T-helper 17 cell (primary cell): ENCODE measurements around the gene AFF3. TPM values are rescaled to one million over a fixed set of nuclear protein-coding genes. Genes with fewer than 3 reads are reported as not detected.

Experiments used
- ATAC-seq: fragments of 150-1000 bp; cut with Tn5 transposase; 2 replicates; pipeline ENCODE4 v1.10.0; 2021; ENCODE audit warnings: mild to moderate bottlenecking, moderate library complexity
- DNase-seq, 3 donors: peaks; one replicate each; pipeline versions ENCODE4 v3.0.0 to v3.0.0-alpha.2; 2020 to 2021
- H3K9me3 ChIP-seq: one replicate; pipeline ENCODE4 v1.7.0; 2013; ENCODE audit warnings: low read length, mild to moderate bottlenecking; ENCODE audit not compliant: control insufficient read depth, poor library complexity, severe bottlenecking
- H3K27ac Mint-ChIP-seq: one replicate; pipeline ENCODE4 v1.8.0; 2022; ENCODE audit warnings: mild to moderate bottlenecking, moderate library complexity, mixed read lengths
- H3K27me3 Mint-ChIP-seq: one replicate; pipeline ENCODE4 v1.8.0; 2022; ENCODE audit warnings: mixed read lengths
- H3K36me3 Mint-ChIP-seq: one replicate; pipeline ENCODE4 v1.8.0; 2022; ENCODE audit warnings: low read depth, mixed read lengths
- H3K4me1 Mint-ChIP-seq: one replicate; pipeline ENCODE4 v1.8.0; 2022; ENCODE audit warnings: mild to moderate bottlenecking, mixed read lengths
- H3K4me3 Mint-ChIP-seq: one replicate; pipeline ENCODE4 v1.8.0; 2022; ENCODE audit warnings: mild to moderate bottlenecking, moderate library complexity, mixed read lengths
- total RNA-seq, 4 donors: library from RNA in 2 of 4; stranded (reverse) in 2 of 4; gene quantifications; one replicate each; pipeline ENCODE4 v1.2.3 and lab custom pipeline; 2022 to 2026

Gene AFF3
- total RNA-seq, 2 donors from 2014 or later = 6.5 to 14.4 TPM

DNA sequence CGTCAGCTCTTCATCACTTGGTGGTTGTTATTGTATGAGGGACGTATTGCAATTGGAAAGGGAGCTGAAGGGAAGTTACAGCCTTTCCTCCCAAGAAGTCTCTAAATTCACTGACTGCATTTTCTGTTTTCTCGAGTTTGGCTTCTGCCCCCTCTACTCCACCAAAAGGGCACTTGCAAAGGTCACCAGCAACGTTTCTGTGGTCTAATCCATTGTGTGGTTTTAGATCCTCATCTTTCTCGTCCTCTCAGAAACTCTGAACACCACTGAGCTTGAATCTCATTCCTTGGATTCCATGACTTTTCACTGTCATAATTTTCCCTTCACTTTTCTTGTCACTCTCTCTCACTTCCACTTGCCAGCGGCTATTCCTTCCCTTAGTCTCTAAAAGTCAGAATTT is 308.0 kb downstream of the AFF3 start:
- no peaks in the 10 kb centered on the region for H3K4me1 Mint-ChIP-seq
- H3K27me3 Mint-ChIP-seq = no peaks in the 10 kb centered on the region
- no peak overlapping the region for H3K27ac Mint-ChIP-seq
- H3K9me3 ChIP-seq = no peaks in the 10 kb centered on the region
- DNase-seq (no peak), ATAC-seq (no peak)
- H3K4me3 Mint-ChIP-seq = no peak overlapping the region
- H3K36me3 Mint-ChIP-seq = no peaks in the 10 kb centered on the region

DNA sequence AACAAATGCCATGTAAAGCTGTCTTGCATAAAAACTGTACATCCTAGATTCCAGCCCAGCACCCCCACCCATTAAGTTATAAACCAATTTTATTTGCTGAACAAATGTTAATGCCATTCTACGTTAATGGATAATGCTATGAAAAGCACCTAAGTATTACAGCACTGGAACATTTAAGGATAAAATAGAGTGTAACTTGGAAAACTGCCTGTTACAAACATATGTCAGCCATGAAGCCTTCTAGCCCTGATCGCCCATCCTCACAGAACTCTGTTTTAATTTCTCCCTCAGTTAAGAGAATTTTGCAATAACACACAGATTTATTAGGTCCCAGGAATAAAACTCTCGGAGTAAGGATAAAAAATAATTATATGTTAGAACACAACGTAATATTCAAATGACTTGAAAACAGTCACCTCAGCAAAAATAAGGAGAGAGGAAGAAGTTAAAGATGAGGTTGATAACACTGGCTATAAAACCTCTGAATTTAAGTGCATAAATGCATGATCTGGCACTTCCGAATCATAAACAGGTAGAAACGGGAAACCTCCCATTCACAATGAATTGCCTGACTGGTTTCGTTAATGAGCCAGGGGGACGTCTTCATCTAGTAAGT is 308.7 kb downstream of the AFF3 start:
- Mint-ChIP-seq H3K36me3 (no peaks in the 10 kb centered on the region), H3K27ac (no peak overlapping the region), H3K4me1 (no peaks in the 10 kb centered on the region), H3K27me3 (no peaks in the 10 kb centered on the region), H3K4me3 (no peak overlapping the region)
- no peaks in the 10 kb centered on the region for H3K9me3 ChIP-seq
- ATAC-seq = no peak
- no peak for DNase-seq

DNA sequence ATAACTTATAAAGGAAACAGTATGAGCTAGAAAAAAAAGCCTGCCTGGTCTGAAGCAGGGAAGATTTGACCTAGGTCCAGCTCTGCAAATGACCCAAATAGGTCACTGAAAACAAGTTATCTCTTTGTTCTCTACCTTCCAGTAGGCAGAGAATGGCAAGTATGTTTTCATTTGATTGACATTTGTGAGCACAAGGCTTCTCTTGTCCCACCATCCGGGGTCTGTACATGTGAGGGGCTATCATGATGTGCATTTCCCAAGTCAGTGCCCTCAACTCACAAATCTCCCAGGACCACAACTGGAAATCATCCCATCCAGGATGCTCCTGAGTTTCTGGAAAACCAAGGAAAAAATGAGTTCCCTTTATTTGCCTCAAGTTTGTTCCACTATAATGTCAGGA is 309.5 kb downstream of the AFF3 start:
- DNase-seq = no peak
- no peaks in the 10 kb centered on the region for H3K4me1 Mint-ChIP-seq
- no peak overlapping the region for H3K4me3 Mint-ChIP-seq
- H3K27ac Mint-ChIP-seq = no peak overlapping the region
- ATAC-seq = no peak
- no peaks in the 10 kb centered on the region for H3K27me3 Mint-ChIP-seq
- H3K36me3 Mint-ChIP-seq = no peaks in the 10 kb centered on the region
- no peaks in the 10 kb centered on the region for H3K9me3 ChIP-seq

DNA sequence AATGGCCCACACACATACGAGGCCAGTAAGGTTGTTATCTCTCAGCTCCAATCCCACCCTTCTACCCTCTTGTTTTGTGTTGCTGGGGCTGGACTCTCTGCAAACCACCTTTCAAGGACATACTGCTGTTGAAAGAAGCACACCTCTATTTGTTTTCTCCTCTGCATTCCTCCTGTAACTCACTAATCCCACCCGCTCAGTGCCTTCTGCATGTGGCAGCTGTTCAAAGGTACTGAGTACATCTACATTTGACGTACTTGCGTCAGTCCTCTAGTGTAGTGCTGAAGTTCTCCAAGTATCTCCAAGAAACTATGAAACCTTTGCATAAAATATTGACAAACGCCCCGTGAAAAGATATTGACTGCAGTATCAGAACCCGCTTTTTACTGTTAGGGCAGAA is 310.6 kb downstream of the AFF3 start:
- Mint-ChIP-seq H3K27ac (no peak overlapping the region), H3K4me1 (peaks cover under 1% of the 10 kb centered on the region), H3K36me3 (no peaks in the 10 kb centered on the region), H3K27me3 (peaks cover 4% of the 10 kb centered on the region), H3K4me3 (no peak overlapping the region)
- ATAC-seq (no peak), DNase-seq (no peak)
- no peaks in the 10 kb centered on the region for H3K9me3 ChIP-seq

DNA sequence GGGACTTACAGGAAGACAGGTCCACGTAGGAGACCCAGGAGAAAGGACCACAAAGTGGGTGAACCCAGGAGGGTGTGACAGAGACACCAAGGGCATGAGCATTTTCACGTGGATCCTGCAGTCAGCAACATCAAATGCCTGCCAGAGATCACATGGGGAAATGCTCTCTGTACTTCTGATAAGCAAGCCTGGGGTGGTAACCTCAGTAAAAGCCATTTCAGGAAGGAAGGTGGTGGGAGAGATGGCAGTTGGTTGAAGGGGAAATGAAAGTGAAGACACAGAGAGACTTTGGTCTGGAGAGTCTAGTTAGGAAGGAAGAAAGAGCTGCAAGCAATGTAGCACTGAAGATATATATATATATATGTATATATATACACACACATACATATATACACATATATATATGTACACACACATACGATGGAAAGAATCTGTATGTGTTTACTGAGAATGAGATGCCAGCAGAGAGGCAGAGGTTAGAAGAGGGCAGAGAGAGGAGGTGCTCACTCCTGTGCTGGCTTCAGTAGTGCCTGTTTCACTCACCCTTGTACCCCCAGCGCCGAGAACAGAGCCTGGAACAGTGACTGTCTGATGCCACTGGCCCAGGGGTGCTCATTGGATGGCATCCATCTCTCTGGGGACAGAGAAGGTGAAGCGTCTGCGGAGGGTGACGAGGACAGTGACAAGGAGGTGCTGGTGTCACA is 314.9 kb downstream of the AFF3 start:
- peaks cover 6% of the 10 kb centered on the region for H3K4me1 Mint-ChIP-seq
- peaks cover 12% of the 10 kb centered on the region for H3K27me3 Mint-ChIP-seq
- DNase-seq = no peak
- no peaks in the 10 kb centered on the region for H3K9me3 ChIP-seq
- no peak overlapping the region for H3K27ac Mint-ChIP-seq
- no peaks in the 10 kb centered on the region for H3K36me3 Mint-ChIP-seq
- H3K4me3 Mint-ChIP-seq = no peak overlapping the region
- ATAC-seq = no peak

DNA sequence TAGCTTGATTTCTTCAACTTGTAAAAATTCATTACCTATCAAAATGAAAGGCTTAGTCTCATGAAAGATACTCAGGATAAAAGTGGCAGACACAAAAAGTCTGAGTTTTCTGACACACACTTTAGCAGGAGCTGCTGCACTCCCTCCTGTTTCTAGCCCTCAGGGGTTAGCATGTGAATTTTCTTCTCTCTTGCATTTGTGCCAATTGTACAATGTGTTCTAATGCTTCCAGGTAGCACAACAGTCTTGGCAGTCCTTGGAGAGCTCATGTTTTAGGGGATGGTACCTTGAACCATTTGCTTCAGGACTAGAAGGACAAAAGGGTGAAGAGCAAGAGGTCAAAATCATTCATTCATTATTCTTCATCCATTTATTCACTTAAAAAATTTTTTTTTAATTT is 316.8 kb downstream of the AFF3 start:
- H3K4me3 Mint-ChIP-seq = no peak overlapping the region
- no peak overlapping the region for H3K27ac Mint-ChIP-seq
- H3K4me1 Mint-ChIP-seq = peaks cover 6% of the 10 kb centered on the region
- no peaks in the 10 kb centered on the region for H3K9me3 ChIP-seq
- H3K36me3 Mint-ChIP-seq = no peaks in the 10 kb centered on the region
- peaks cover 12% of the 10 kb centered on the region for H3K27me3 Mint-ChIP-seq
- DNase-seq = no peak
- no peak for ATAC-seq

DNA sequence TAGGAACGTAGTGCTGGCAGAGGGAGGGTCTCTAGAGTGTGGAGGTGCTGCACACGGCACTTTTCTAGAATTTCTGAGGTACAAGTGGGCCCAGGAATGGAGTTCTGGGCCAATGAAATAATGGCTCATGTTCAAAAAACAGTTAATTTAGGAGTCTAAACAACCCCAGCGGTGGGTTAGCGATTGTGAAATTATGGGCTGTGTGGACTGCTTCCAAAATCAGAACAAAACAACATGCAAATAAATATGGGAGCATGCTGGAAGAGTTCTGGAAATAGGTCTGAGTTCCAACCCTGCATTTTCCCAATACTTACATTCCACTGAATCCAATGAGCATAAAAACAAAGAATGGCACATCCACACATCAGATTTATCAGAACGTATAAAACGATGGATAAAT is 317.6 kb downstream of the AFF3 start:
- Mint-ChIP-seq H3K36me3 (no peaks in the 10 kb centered on the region), H3K27me3 (peaks cover 12% of the 10 kb centered on the region), H3K4me1 (peaks cover 6% of the 10 kb centered on the region), H3K4me3 (no peak overlapping the region), H3K27ac (no peak overlapping the region)
- no peaks in the 10 kb centered on the region for H3K9me3 ChIP-seq
- ATAC-seq (no peak), DNase-seq (no peak)

DNA sequence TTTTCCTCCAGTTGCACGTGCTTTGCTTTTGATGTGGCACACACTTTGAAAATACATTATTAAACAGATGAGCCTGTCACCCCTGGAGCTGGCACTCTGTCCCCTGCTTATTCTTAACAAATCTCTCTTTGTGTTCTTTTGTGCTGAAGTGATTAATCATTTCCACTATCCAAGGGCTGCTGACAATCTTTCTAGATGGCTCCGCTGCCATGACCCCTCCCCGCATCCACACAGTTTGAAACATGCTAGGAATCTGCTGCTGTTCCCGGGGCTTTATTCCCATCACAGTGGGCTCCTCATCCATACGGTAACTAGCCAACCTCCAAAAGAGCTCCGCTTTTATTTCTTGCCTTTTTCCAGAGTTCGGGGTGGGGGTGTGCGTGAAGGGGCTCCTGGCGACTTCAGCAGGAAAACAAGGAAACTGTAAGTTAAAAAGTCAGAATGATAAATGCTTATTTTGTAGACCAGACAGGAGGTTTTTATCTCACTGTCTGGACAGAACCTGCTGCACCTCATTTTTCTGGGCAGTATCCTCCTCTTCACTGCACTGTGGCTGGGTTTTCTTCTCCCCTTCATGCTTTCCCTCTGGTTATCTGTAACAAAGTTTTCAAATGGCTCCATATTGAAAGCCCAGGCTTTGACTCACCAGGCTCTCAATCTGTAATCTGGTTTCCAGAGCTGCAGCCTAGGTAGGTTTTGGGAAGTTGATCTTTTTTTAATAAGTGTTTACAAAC is 319.7 kb downstream of the AFF3 start:
- Mint-ChIP-seq H3K27ac (no peak overlapping the region), H3K36me3 (no peaks in the 10 kb centered on the region), H3K27me3 (peaks cover 13% of the 10 kb centered on the region), H3K4me3 (no peak overlapping the region), H3K4me1 (peaks cover 6% of the 10 kb centered on the region)
- no peak for DNase-seq
- no peaks in the 10 kb centered on the region for H3K9me3 ChIP-seq
- ATAC-seq = no peak

DNA sequence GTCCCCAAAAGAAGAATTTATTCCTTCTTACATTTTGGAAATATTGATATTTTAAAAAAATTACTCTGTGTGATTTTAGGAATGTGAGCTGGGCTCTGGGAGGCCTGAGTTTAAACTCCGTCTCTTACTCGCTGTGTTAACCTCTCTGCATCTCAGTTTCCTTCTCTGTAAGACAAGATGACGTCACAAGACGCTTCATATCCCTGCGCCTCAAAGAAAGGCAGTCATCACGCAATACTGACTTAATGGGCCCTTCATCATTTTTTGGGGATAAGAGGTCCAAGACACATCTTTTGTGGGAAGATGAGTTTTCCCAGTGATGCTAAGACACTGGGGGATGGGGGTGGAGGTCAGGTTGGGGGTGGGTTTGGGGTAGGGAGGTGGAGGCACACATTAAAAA is 320.4 kb downstream of the AFF3 start:
- H3K27me3 Mint-ChIP-seq = peaks cover 15% of the 10 kb centered on the region

DNA sequence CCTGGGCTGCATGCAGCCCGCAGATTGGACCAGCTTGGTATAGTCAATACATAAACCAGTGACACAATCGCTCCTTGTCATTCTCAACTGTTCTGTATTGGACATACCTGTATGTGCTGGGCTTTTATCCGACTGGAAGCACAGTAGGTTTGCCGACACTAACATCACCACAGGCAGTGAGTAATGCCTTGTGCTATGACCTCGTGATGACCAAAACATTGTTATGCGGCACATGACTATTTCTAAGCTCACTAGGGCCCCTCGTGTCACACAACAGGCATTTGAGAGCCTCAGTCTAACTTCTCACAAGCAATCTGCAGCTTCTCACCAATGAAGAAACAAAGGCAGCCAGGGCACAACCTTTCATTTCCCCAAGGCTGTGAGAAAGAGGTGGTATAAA is 320.8 kb downstream of the AFF3 start:
- Mint-ChIP-seq H3K27me3 (peaks cover 11% of the 10 kb centered on the region), H3K27ac (no peak overlapping the region), H3K4me3 (no peak overlapping the region), H3K36me3 (no peaks in the 10 kb centered on the region), H3K4me1 (peaks cover 3% of the 10 kb centered on the region)
- ATAC-seq (no peak), DNase-seq (no peak)
- no peaks in the 10 kb centered on the region for H3K9me3 ChIP-seq

More for the DNA sequence above, 320.4 kb downstream of the AFF3 start:
- Mint-ChIP-seq H3K36me3 (no peaks in the 10 kb centered on the region), H3K4me3 (no peak overlapping the region), H3K27ac (no peak overlapping the region), H3K4me1 (peaks cover 6% of the 10 kb centered on the region)
- no peaks in the 10 kb centered on the region for H3K9me3 ChIP-seq
- ATAC-seq (no peak), DNase-seq (no peak)

DNA sequence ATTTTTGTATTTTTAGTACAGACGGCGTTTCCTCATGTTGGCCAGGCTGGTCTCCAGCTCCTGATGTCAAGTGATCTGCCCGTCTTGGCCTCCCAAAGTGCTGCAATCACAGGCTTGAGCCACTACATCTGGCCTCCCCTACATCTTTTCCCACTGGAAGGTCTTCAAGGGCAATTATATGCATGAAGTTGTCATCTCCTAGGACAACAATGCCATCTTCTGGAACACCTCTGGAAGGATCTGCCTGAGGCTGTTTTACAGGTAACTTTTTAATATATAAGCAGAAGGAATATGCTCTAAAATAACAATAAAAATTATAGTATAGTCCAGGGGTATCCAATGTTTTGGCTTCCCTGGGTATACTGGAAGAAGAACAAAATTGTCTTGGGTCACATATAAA is 321.4 kb downstream of the AFF3 start:
- ATAC-seq (no peak), DNase-seq (no peak)
- Mint-ChIP-seq H3K27me3 (peaks cover 6% of the 10 kb centered on the region), H3K27ac (no peak overlapping the region), H3K36me3 (no peaks in the 10 kb centered on the region), H3K4me3 (no peak overlapping the region), H3K4me1 (no peaks in the 10 kb centered on the region)
- no peaks in the 10 kb centered on the region for H3K9me3 ChIP-seq

GRCh38 chr2:99819766-99820165 is 322.6 kb downstream of the AFF3 start:
- ATAC-seq = no peak
- Mint-ChIP-seq H3K27me3 (peaks cover 5% of the 10 kb centered on the region), H3K4me3 (no peak overlapping the region), H3K4me1 (no peaks in the 10 kb centered on the region), H3K27ac (no peak overlapping the region), H3K36me3 (no peaks in the 10 kb centered on the region)
- DNase-seq = no peak
- no peaks in the 10 kb centered on the region for H3K9me3 ChIP-seq

DNA sequence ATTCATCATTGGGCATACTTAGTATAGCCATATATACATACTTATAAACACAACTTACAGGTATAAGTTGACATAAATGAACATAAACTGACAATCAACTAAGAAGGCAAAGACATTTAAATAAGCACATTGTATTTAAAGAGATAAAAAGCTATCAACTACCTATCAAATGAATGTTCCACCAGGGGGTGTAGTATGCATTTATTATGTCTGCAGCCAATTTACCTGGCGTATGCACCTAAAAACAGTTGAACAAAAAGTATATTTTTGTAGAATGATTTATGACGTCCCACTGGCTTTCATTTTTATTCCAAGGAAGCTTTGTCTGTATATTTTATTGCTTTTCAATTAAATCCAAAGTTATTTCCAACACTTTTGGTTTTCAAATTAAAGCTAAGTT is 323.5 kb downstream of the AFF3 start:
- H3K27me3 Mint-ChIP-seq = peaks cover 5% of the 10 kb centered on the region
- H3K4me3 Mint-ChIP-seq = no peak overlapping the region
- H3K36me3 Mint-ChIP-seq = no peaks in the 10 kb centered on the region
- H3K9me3 ChIP-seq = no peaks in the 10 kb centered on the region
- H3K27ac Mint-ChIP-seq = no peak overlapping the region
- no peaks in the 10 kb centered on the region for H3K4me1 Mint-ChIP-seq
- ATAC-seq (no peak), DNase-seq (no peak)
